Caco-2 (cell line): ENCODE measurements around the gene FOXD2. TPM values are rescaled to one million over a fixed set of nuclear protein-coding genes. Genes with fewer than 3 reads are reported as not detected.

Experiments
- BruUV-seq: library from RNA; stranded (reverse); fragments of 400-500 nt; replicated peaks from 2 replicates; lab custom pipeline; 2021; lab: Mats Ljungman, UMichigan
- CTCF ChIA-PET: fragments of 300-600 bp; sonication (Branson Sonifier 250); formaldehyde crosslinking; loops from one replicate; lab custom pipeline; 2022; ENCODE audit warnings: antibody characterized with exemption; lab: Charles Lee
- POLR2A ChIA-PET: fragments of 300-600 bp; sonication (Branson Sonifier 250); formaldehyde crosslinking; loops from one replicate; lab custom pipeline; 2022; ENCODE audit warnings: antibody characterized with exemption; lab: Charles Lee
- DNase-seq, 2 experiments: peaks; one replicate each; pipeline versions ENCODE4 v3.0.0 to v3.0.0-alpha.2; 2020 to 2022
- H3K27me3 ChIP-seq: replicated peaks from 2 replicates; pipeline ENCODE4 v1.6.0; 2011; ENCODE audit warnings: low read length; ENCODE audit not compliant: control insufficient read depth, insufficient read depth
- H3K36me3 ChIP-seq: 2 replicates; pipeline ENCODE4 v1.5.1; 2011; ENCODE audit warnings: low read length; ENCODE audit not compliant: control insufficient read depth, insufficient read depth
- H3K4me1 ChIP-seq: fragments of 250-450 bp; sonication (Bioruptor Pico); 2 replicates; pipeline ENCODE4 v1.5.1; 2020; ENCODE audit warnings: mild to moderate bottlenecking
- H3K4me3 ChIP-seq: 2 replicates; pipeline ENCODE4 v1.5.1; 2011; ENCODE audit warnings: low read depth, mild to moderate bottlenecking, control low read depth, low read length
- H3K9me3 ChIP-seq: fragments of 250-450 bp; sonication (Bioruptor Pico); 2 replicates; pipeline ENCODE4 v1.5.1; 2020; ENCODE audit warnings: mild to moderate bottlenecking, moderate library complexity
- H3K27ac Mint-ChIP-seq: one replicate; pipeline ENCODE4 v1.8.0; 2022; ENCODE audit warnings: mixed read lengths; ENCODE audit not compliant: unreplicated experiment
- H3K27me3 Mint-ChIP-seq: one replicate; pipeline ENCODE4 v1.8.0; 2022; ENCODE audit warnings: mixed read lengths; ENCODE audit not compliant: insufficient read depth, unreplicated experiment
- H3K36me3 Mint-ChIP-seq: one replicate; pipeline ENCODE4 v1.8.0; 2022; ENCODE audit warnings: mild to moderate bottlenecking, mixed read lengths; ENCODE audit not compliant: insufficient read depth, unreplicated experiment
- H3K4me1 Mint-ChIP-seq: one replicate; pipeline ENCODE4 v1.8.0; 2022; ENCODE audit warnings: low read depth, mixed read lengths; ENCODE audit not compliant: unreplicated experiment
- H3K4me3 Mint-ChIP-seq: one replicate; pipeline ENCODE4 v1.8.0; 2022; ENCODE audit warnings: mild to moderate bottlenecking, moderate library complexity, mixed read lengths; ENCODE audit not compliant: unreplicated experiment
- H3K9me3 Mint-ChIP-seq: one replicate; pipeline ENCODE4 v1.8.0; 2022; ENCODE audit warnings: mixed read lengths; ENCODE audit not compliant: unreplicated experiment
- CTCF ChIP-seq, 2 experiments: fragments of 200-600 bp in 1 of 2; IDR thresholded peaks; 1 replicate in 1 of 2; 2 replicates in 1 of 2; pipeline versions ENCODE4 v1.5.1 to v1.8.0; 2011 to 2022; ENCODE audit warnings: antibody characterized with exemption in 1 of 2, control low read depth in 1 of 2, inconsistent platforms in 1 of 2, low read depth in 1 of 2, low read length in 1 of 2, mild to moderate bottlenecking in 1 of 2, moderate library complexity in 1 of 2; ENCODE audit not compliant: insufficient read depth in 1 of 2, severe bottlenecking in 1 of 2, unreplicated experiment in 1 of 2
- intact Hi-C: fragments of 100-400 bp; cut with micrococcal nuclease; formaldehyde crosslinking; loops from one replicate; pipeline ENCODE4 v1.10.0; 2022; ENCODE audit not compliant: unreplicated experiment
- total RNA-seq: library from RNA; stranded (reverse); gene quantifications from 2 replicates; pipeline ENCODE4 v1.2.3, GENCODE V29; 2022

The FOXD2 gene
- total RNA-seq, 1 experiment from 2014 or later: 4.6 TPM

GRCh38 chr1:47439819-47440598 lies 2.2 kb downstream of the FOXD2 start:
- H3K27ac Mint-ChIP-seq: no peak overlapping the region
- CTCF ChIA-PET: no interaction called here
- H3K27me3 ChIP-seq: no peaks in the 10 kb centered on the region

GRCh38 chr1:47440599-47441081 lies 2.8 kb downstream of the FOXD2 start:
- no peaks in the 10 kb centered on the region for H3K27me3 Mint-ChIP-seq
- no peak for DNase-seq
- no peak overlapping the region for H3K27ac Mint-ChIP-seq
- CTCF ChIA-PET: no interaction called here
- H3K4me1 ChIP-seq: no peaks in the 10 kb centered on the region
- H3K27me3 ChIP-seq: no peaks in the 10 kb centered on the region
- H3K36me3 Mint-ChIP-seq: peaks cover 4% of the 10 kb centered on the region
- TF ChIP-seq CTCF (IDR thresholded peaks at IDR 0.05; ENCODE audit: insufficient read depth in 1 of 2, low read depth in 1 of 2, low read length in 1 of 2, severe bottlenecking in 1 of 2, unreplicated experiment in 1 of 2): no peak
- H3K9me3 Mint-ChIP-seq: no peaks in the 10 kb centered on the region
- H3K36me3 ChIP-seq: no peaks in the 10 kb centered on the region
- POLR2A ChIA-PET: no interaction called here
- intact Hi-C loops: no loop called here
- H3K4me3 Mint-ChIP-seq: no peak overlapping the region
- H3K4me1 Mint-ChIP-seq: no peaks in the 10 kb centered on the region
- H3K4me3 ChIP-seq: no peak overlapping the region
- BruUV-seq: no TSS peak
- H3K9me3 ChIP-seq: no peaks in the 10 kb centered on the region

More at GRCh38 chr1:47439819-47440598, 2.2 kb downstream of the FOXD2 start:
- Mint-ChIP-seq H3K4me1 (no peaks in the 10 kb centered on the region), H3K9me3 (no peaks in the 10 kb centered on the region), H3K36me3 (peaks cover 2% of the 10 kb centered on the region), H3K27me3 (no peaks in the 10 kb centered on the region), H3K4me3 (peak overlapping the region; percentile 27)
- Histone ChIP-seq H3K4me1 (no peaks in the 10 kb centered on the region), H3K9me3 (no peaks in the 10 kb centered on the region), H3K36me3 (no peaks in the 10 kb centered on the region), H3K4me3 (no peak overlapping the region)
- POLR2A ChIA-PET: no interaction called here
- intact Hi-C loops: loop anchor here (5.0 kb wide), 1 partner anchor 53 kb away; no protein-coding TSS in a partner anchor
- no peak for DNase-seq
- TF ChIP-seq CTCF (IDR thresholded peaks at IDR 0.05; ENCODE audit: insufficient read depth in 1 of 2, low read depth in 1 of 2, low read length in 1 of 2, severe bottlenecking in 1 of 2, unreplicated experiment in 1 of 2): no peak
- BruUV-seq: TSS peak; percentile 61

- CTCF ChIA-PET: no interaction called here
- no peaks in the 10 kb centered on the region for H3K27me3 ChIP-seq
- Mint-ChIP-seq H3K4me3 (no peak overlapping the region), H3K27ac (no peak overlapping the region), H3K27me3 (no peaks in the 10 kb centered on the region), H3K9me3 (no peaks in the 10 kb centered on the region), H3K4me1 (no peaks in the 10 kb centered on the region), H3K36me3 (peaks cover 4% of the 10 kb centered on the region)
- intact Hi-C loops: no loop called here
- POLR2A ChIA-PET: no interaction called here
- BruUV-seq: no TSS peak
- H3K9me3 ChIP-seq: no peaks in the 10 kb centered on the region
- H3K4me1 ChIP-seq: no peaks in the 10 kb centered on the region
- no peak for TF ChIP-seq CTCF (IDR thresholded peaks at IDR 0.05; ENCODE audit: insufficient read depth in 1 of 2, low read depth in 1 of 2, low read length in 1 of 2, severe bottlenecking in 1 of 2, unreplicated experiment in 1 of 2)
- no peaks in the 10 kb centered on the region for H3K36me3 ChIP-seq
- no peak overlapping the region for H3K4me3 ChIP-seq
- no peak for DNase-seq
Observed at GRCh38 chr1:47441450-47442106, 3.7 kb downstream of the FOXD2 start.
